HG03469 (cell line): ENCODE results near the gene ITM2C.

Experiments
- ATAC-seq: cut with Tn5 transposase; IDR thresholded peaks from one replicate; pipeline ENCODE4 v1.9.1; 2021; ENCODE audit warnings: mild to moderate bottlenecking, moderate library complexity, moderate number of reproducible peaks; ENCODE audit not compliant: unreplicated experiment

Gene ITM2C

GRCh38 chr2:230850358-230850658 lies 14.4 kb upstream of the ITM2C start:
- ATAC-seq: no peak

- no peak for ATAC-seq
These were observed 12.6 kb upstream of the ITM2C start for GRCh38 chr2:230852113-230852512.

GRCh38 chr2:230861552-230862255 lies 3.0 kb upstream of the ITM2C start:
- no peak for ATAC-seq

GRCh38 chr2:230862292-230862691 lies 2.5 kb upstream of the ITM2C start:
- ATAC-seq: no peak

GRCh38 chr2:230863031-230863430 lies 1.7 kb upstream of the ITM2C start:
- ATAC-seq: no peak

- no peak for ATAC-seq
These were observed 1.2 kb upstream of the ITM2C start for GRCh38 chr2:230863442-230864121.

- ATAC-seq: no peak
These were observed 579 bp upstream of the ITM2C start for GRCh38 chr2:230864122-230864604.

GRCh38 chr2:230865307-230865765 lies 594 bp downstream of the ITM2C start:
- no peak for ATAC-seq

GRCh38 chr2:230865766-230866755 lies 1.3 kb downstream of the ITM2C start:
- ATAC-seq: no peak

- no peak for ATAC-seq
These were observed 2.2 kb downstream of the ITM2C start for GRCh38 chr2:230866756-230867523.

- ATAC-seq: no peak
These were observed 3.6 kb downstream of the ITM2C start for GRCh38 chr2:230868161-230868946.

GRCh38 chr2:230868947-230869913 lies 4.5 kb downstream of the ITM2C start:
- no peak for ATAC-seq

GRCh38 chr2:230869914-230870543 lies 5.3 kb downstream of the ITM2C start:
- ATAC-seq: no peak

GRCh38 chr2:230870544-230871360 lies 6.0 kb downstream of the ITM2C start:
- no peak for ATAC-seq

GRCh38 chr2:230871361-230872150 lies 6.8 kb downstream of the ITM2C start:
- no peak for ATAC-seq

- no peak for ATAC-seq
These were observed 7.6 kb downstream of the ITM2C start for GRCh38 chr2:230872151-230872967.
